K562 (cell line): ENCODE results near the gene TFDP1. TPM values are rescaled to one million over a fixed set of nuclear protein-coding genes. Genes with fewer than 3 reads are reported as not detected.
A peak's percentile ranks its signal among the peaks of the same experiment; 100 is the strongest.

Experiments used
- ATAC-seq: fragments of 200-7000 bp; cut with Tn5 transposase; 3 replicates; pipeline ENCODE4 v1.9.1; 2020; ENCODE audit warnings: moderate library complexity
- BruUV-seq: library from RNA; stranded (reverse); fragments of 400-500 nt; replicated peaks from 2 replicates; lab custom pipeline; 2021; lab: Mats Ljungman, UMichigan
- CTCF ChIA-PET: fragments of 300-600 bp; formaldehyde crosslinking; extraction: SDS; loops from one replicate; lab custom pipeline; 2021; ENCODE audit warnings: low intra/inter-chr PET ratio; lab: Yijun Ruan, JAX
- POLR2A ChIA-PET: fragments of 300-600, 350-650 bp; sonication (Branson Sonifier 250); formaldehyde crosslinking; extraction: SDS; loops from one replicate; lab custom pipeline; 2021; ENCODE audit warnings: antibody characterized with exemption, inconsistent platforms; lab: Yijun Ruan, JAX
- DNase-seq, 4 experiments: peaks; one replicate each; pipeline versions ENCODE4 v3.0.0 to v3.0.0-alpha.2; 2011 to 2018; ENCODE audit warnings: low spot score in 3 of 4, mixed read lengths in 3 of 4; ENCODE audit errors: extremely low read depth in 1 of 4
- FAIRE-seq: peaks from 2 replicates; lab custom pipeline; 2011; peaks lifted over from hg19 to GRCh38; lab: Jason Lieb, UNC
- H2AFZ ChIP-seq: 2 replicates; pipeline ENCODE4 v1.6.0; 2011; ENCODE audit warnings: low read depth, low read length, control low read depth, inconsistent platforms
- H3K27ac ChIP-seq: fragments of 200-600 bp; 3 replicates; pipeline ENCODE4 v1.8.0; 2011; ENCODE audit warnings: low read depth, mild to moderate bottlenecking, control low read depth, inconsistent platforms, low read length, moderate library complexity, mixed read lengths; ENCODE audit errors: extremely low read depth
- H3K27me3 ChIP-seq, 2 experiments: fragments of 300-600 bp in 1 of 2; 2 replicates in 1 of 2; 3 replicates in 1 of 2; pipeline versions ENCODE4 v1.6.0 to v1.8.0; 2011; ENCODE audit warnings: inconsistent platforms in 2 of 2, low read length in 2 of 2, mild to moderate bottlenecking in 1 of 2, mixed read lengths in 1 of 2, moderate library complexity in 1 of 2; ENCODE audit not compliant: control insufficient read depth in 2 of 2, insufficient read depth in 2 of 2
- H3K36me3 ChIP-seq: fragments of 300-600 bp; 3 replicates; pipeline ENCODE4 v1.8.0; 2011; ENCODE audit warnings: mild to moderate bottlenecking, low read length, inconsistent platforms; ENCODE audit not compliant: control insufficient read depth, insufficient read depth
- H3K4me1 ChIP-seq, 2 experiments: fragments of 200-600 bp in 1 of 2; replicated peaks in 1 of 2; 2 replicates in 1 of 2; 3 replicates in 1 of 2; pipeline versions ENCODE4 v1.5.1 to v1.8.0; 2011; ENCODE audit warnings: inconsistent platforms in 2 of 2, low read length in 2 of 2, mild to moderate bottlenecking in 1 of 2, mixed read lengths in 1 of 2, moderate library complexity in 1 of 2; ENCODE audit not compliant: control insufficient read depth in 2 of 2, insufficient read depth in 2 of 2
- H3K4me2 ChIP-seq: 2 replicates; pipeline ENCODE4 v1.6.1; 2011; ENCODE audit warnings: low read length, control low read depth, inconsistent platforms, mixed read lengths; ENCODE audit not compliant: insufficient read depth
- H3K4me3 ChIP-seq: fragments of 200-600 bp; sonication (generic), shearing (Covaris generic); 2 replicates; pipeline ENCODE4 v1.5.1; 2016; ENCODE audit warnings: control low read depth, inconsistent platforms
- H3K79me2 ChIP-seq: fragments of 200-600 bp; 3 replicates; pipeline ENCODE4 v1.8.0; 2011; ENCODE audit warnings: low read length, inconsistent platforms; ENCODE audit not compliant: control insufficient read depth, insufficient read depth
- H3K9ac ChIP-seq, 2 experiments: 2 replicates each; pipeline versions ENCODE4 v1.6.0 to v1.6.1; 2011; ENCODE audit warnings: low read depth in 2 of 2, low read length in 2 of 2, control low read depth in 1 of 2, inconsistent platforms in 1 of 2, mild to moderate bottlenecking in 1 of 2, mixed read lengths in 1 of 2; ENCODE audit not compliant: insufficient read depth in 1 of 2
- H3K9me1 ChIP-seq: one replicate; pipeline ENCODE4 v1.6.0; 2011; ENCODE audit warnings: inconsistent platforms, mild to moderate bottlenecking, low read length, moderate library complexity; ENCODE audit not compliant: control insufficient read depth, insufficient read depth
- H3K9me3 ChIP-seq: replicated peaks from 2 replicates; pipeline ENCODE4 v1.5.1; 2011; ENCODE audit warnings: low read depth, low read length, inconsistent platforms; ENCODE audit not compliant: control insufficient read depth, insufficient read depth
- H4K20me1 ChIP-seq: replicated peaks from 2 replicates; pipeline ENCODE4 v1.6.1; 2011; ENCODE audit warnings: low read length, inconsistent platforms, mixed read lengths; ENCODE audit not compliant: control insufficient read depth, insufficient read depth
- BRD4 ChIP-seq: fragments of 200-600 bp; sonication (generic); IDR thresholded peaks from 2 replicates; pipeline ENCODE4 v1.6.1; 2017; ENCODE audit warnings: inconsistent platforms
- CBX8 ChIP-seq: fragments of 200-600 bp; sonication (generic); IDR thresholded peaks from 2 replicates; pipeline ENCODE4 v1.6.1; 2012; ENCODE audit warnings: borderline replicate concordance, mixed run types, low read depth, mild to moderate bottlenecking, moderate library complexity, mixed read lengths, low read length, control low read depth, inconsistent platforms; ENCODE audit not compliant: poor library complexity, severe bottlenecking; ENCODE audit errors: extremely low read depth
- CTBP1 ChIP-seq: fragments of 450-650 bp; IDR thresholded peaks from 2 replicates; pipeline ENCODE4 v1.6.1; 2016; ENCODE audit warnings: borderline replicate concordance
- MEF2D ChIP-seq: conservative IDR thresholded peaks from 2 replicates; pipeline ENCODE4 v1.6.1; 2016; ENCODE audit warnings: low read depth, missing genetic modification characterization, missing compliant biosample characterization
- NFRKB ChIP-seq: fragments of 450-650 bp; IDR thresholded peaks from 2 replicates; pipeline ENCODE4 v1.6.1; 2016; ENCODE audit warnings: low read depth
- POLR2G ChIP-seq: fragments of 200-400 bp; formaldehyde crosslinking; IDR thresholded peaks from 2 replicates; pipeline ENCODE4 v1.6.1; 2017; ENCODE audit warnings: low read depth, mild to moderate bottlenecking, antibody characterized with exemption, low read length, moderate library complexity
- WGBS: fragments of 100-300 bp; shearing (Covaris generic); methylation state at CpG from one replicate; pipeline ENCODE4 v1.1.6; 2016; ENCODE audit warnings: low coverage, mixed read lengths; ENCODE audit not compliant: insufficient coverage; ENCODE audit errors: missing lambda C conversion rate; 5-methylcytosine and 5-hydroxymethylcytosine counted together
- in situ Hi-C: fragments of 300-500 bp; cut with MboI; formaldehyde crosslinking; loops from 4 replicates; pipeline ENCODE4 v1.15.0; 2018; ENCODE audit warnings: inconsistent platforms, mixed read lengths
- intact Hi-C: fragments of 100-400 bp; cut with micrococcal nuclease; formaldehyde crosslinking; loops from 2 replicates; pipeline ENCODE4 v1.14.2; 2022
- polyA plus RNA-seq, 8 experiments: library from polyadenylated mRNA; depleted of rRNA in 4 of 8; stranded (reverse) in 5 of 8; unstranded in 3 of 8; fragments of >200 nt; fragmentation: Nextera tagmentation in 2 of 8; fragmentation: Illumina TruSeq in 1 of 8; extraction: Ambion mirVana in 2 of 8; extraction: Trizol in 1 of 8; gene quantifications; 2 replicates each; pipeline versions ENCODE4 v1.2.1 to v1.2.3, GENCODE V29; 2011 to 2014; ENCODE audit warnings: inconsistent platforms in 1 of 8, missing spikeins in 1 of 8
- total RNA-seq, 7 experiments: library from RNA; depleted of rRNA in 6 of 7; stranded (reverse); fragments of >200 nt in 6 of 7; fragmentation: Illumina TruSeq in 2 of 7; extraction: Trizol in 2 of 7; gene quantifications; 2 replicates each; pipeline versions ENCODE4 v1.2.1 to v1.2.3, GENCODE V29; 2011 to 2021; ENCODE audit warnings: low replicate concordance in 1 of 7
- TF ChIP-seq, protein P1 (sequence below): IDR thresholded peaks from 2 replicates; pipeline ENCODE4 v1.6.1; 2012; ENCODE audit warnings: low read depth, low read length, improper control_type of control experiment, borderline replicate concordance

TFDP1 gene
- total and polyA plus RNA-seq, 9 of the 15 experiments (the other 6 are each of a cell fraction or from before 2014, with no cell fraction given) = 33.8 to 145 (median 69.1) TPM

DNA sequence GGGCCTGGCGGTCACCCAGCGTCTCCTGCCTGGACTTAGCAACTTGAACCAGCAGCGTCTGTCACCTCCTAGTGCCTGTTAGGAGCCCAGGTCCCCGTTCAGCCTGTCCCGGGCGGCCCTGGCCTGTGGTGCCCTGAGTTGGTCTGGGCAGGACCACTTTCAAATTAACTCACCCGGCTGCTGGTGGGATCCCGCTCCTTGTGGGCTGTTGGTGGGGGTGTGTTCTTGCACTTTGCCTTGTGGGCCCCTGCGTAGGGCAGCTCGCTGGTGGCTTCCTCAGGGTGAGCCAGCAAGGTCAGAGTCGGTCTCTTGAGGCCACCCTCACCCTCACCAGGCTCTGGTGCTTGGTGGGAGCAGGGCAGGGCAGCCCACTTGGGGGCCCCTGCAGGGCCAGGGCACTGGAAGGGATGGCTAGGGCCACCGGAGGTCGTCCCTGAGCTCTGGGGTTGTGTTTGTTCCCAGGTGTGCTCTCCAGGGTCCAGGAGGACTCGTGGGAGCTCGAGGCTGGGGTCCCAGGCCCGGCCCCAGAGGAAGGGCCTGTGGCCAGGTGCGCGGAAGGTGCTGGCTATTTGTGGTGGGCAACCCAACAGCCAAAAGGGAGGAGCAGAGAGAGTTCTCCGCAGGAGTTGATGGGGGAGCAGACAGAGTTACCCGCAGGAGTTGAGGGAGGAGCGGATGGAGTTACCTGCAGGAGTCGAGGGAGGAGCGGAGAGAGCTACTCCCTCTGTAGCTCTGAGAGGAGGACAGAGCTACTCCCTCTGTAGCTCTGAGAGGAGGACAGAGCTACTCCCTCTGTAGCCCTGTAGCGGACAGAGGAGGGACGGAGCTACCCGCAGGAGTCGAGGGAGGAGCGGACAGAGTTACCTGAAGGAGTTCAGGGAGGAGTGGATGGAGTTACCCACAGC, 16.9 kb downstream of the TFDP1 start:
- Histone ChIP-seq H3K79me2 (peaks cover 94% of the 10 kb centered on the region), H4K20me1 (no peaks in the 10 kb centered on the region), H3K4me1 (peaks cover 0 to 4% of the 10 kb centered on the region in 2 experiments; a peak in 2 of 5 replicates), H3K9ac (no peak overlapping the region), H2AFZ (no peak overlapping the region), H3K27ac (no peak overlapping the region), H3K36me3 (peaks cover 61% of the 10 kb centered on the region; the same call in 2 of the 3 replicates), H3K9me1 (no peaks in the 10 kb centered on the region), H3K4me2 (no peak overlapping the region)
- POLR2A ChIA-PET = interaction anchor here (0.9 kb wide), 1 partner anchor 14 kb away, joined by 4 read pairs; no protein-coding TSS in a partner anchor
- WGBS = 94% methylated on average over 14 of the region's 28 CpGs
- intact Hi-C loops = no loop called here
- ATAC-seq = no peak
- no peak for DNase-seq
- CTCF ChIA-PET = no interaction called here
- BruUV-seq = no TSS peak
- in situ Hi-C loops = no loop called here
- no peak for FAIRE-seq
- TF ChIP-seq NFRKB (no peak), BRD4 (no peak), MEF2D (tag) (no peak), POLR2G (peak; percentile 42; the same call in 1 of the 2 replicates), CTBP1 (no peak), CBX8 (no peak)
- TF ChIP-seq, protein P1, sequence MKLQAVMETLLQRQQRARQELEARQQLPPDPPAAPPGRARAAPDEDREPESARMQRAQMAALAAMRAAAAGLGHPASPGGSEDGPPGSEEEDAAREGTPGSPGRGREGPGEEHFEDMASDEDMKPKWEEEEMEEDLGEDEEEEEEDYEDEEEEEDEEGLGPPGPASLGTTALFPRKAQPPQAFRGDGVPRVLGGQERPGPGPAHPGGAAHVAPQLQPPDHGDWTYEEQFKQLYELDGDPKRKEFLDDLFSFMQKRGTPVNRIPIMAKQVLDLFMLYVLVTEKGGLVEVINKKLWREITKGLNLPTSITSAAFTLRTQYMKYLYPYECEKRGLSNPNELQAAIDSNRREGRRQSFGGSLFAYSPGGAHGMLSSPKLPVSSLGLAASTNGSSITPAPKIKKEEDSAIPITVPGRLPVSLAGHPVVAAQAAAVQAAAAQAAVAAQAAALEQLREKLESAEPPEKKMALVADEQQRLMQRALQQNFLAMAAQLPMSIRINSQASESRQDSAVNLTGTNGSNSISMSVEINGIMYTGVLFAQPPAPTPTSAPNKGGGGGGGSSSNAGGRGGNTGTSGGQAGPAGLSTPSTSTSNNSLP = no peak
- TF ChIP-seq, all 486 proteins: peak for 1
- peaks cover 5% of the 10 kb centered on the region; the same call in 1 of the 2 replicates for H3K9me3 ChIP-seq
- H3K27me3 ChIP-seq = no peaks in the 10 kb centered on the region
- no peak overlapping the region for H3K4me3 ChIP-seq
